ENCODE measurements around the gene CYLD.

Gene CYLD

GRCh38 chr16:50696126-50696525 is 45.8 kb upstream of the CYLD start (continued):
- TF ChIP-seq ZNF677 (tag by site-specific recombination; IDR thresholded peaks at IDR 0.05) = no peak
- TF ChIP-seq ZNF658 (tag by site-specific recombination; IDR thresholded peaks at IDR 0.05) = no peak
- TF ChIP-seq ZBTB1 (tag by site-specific recombination; IDR thresholded peaks at IDR 0.05) = no peak
- TF ChIP-seq ZNF654 (tag by site-specific recombination; IDR thresholded peaks at IDR 0.05; ENCODE audit: low read depth) = no peak
- no peak for TF ChIP-seq ZNF155 (tag by site-specific recombination; IDR thresholded peaks at IDR 0.05)
- TF ChIP-seq GFI1B (tag by site-specific recombination; IDR thresholded peaks at IDR 0.05) = no peak
- TF ChIP-seq ZBTB26 (tag by site-specific recombination; optimal IDR thresholded peaks at IDR 0.05) = no peak

DNA sequence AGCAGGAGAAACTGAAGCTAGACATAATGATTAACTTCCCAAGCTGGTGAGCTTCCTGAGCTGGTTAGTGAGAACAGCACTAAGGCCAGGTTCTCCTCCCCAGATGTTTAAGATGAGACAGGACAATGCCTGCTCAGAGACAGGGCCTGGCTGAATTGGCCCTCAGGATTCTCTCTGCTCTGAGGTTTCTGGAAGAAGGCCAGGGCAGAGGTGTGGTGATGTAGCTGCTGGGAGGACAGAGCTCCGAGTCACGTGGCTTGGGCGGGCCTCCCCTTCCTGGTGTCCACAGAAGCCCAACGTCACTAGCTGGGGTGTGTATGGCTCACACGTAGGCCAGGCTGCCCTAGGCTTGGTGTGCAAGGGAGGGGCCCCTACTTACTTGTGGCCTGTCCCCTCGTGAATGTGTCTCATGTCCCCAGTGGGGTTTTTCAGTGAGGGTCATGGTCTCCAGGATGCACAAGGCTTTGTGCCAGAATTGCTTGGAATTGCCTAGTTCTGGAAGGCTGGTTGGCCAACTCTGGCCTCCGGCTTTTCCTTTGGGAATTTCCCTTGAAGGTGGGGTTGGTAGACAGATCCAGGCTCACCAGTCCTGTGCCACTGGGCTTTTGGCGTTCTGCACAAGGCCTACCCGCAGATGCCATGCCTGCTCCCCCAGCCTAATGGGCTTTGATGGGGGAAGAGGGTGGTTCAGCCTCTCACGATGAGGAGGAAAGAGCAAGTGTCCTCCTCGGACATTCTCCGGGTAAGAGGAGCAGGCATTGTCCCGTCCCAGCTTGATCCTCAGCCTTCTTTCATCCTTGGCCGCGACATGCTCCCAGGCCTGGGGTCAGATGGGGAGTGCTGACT is 45.1 kb upstream of the CYLD start:
- ChIA-PET CTCF (interaction anchor here (0.6 to 1.3 kb wide), 2 partner anchors 109 to 366 kb away, joined by 3 to 5 read pairs; no protein-coding TSS in a partner anchor), POLR2A (no interaction called here)
- TF ChIP-seq, protein P1, sequence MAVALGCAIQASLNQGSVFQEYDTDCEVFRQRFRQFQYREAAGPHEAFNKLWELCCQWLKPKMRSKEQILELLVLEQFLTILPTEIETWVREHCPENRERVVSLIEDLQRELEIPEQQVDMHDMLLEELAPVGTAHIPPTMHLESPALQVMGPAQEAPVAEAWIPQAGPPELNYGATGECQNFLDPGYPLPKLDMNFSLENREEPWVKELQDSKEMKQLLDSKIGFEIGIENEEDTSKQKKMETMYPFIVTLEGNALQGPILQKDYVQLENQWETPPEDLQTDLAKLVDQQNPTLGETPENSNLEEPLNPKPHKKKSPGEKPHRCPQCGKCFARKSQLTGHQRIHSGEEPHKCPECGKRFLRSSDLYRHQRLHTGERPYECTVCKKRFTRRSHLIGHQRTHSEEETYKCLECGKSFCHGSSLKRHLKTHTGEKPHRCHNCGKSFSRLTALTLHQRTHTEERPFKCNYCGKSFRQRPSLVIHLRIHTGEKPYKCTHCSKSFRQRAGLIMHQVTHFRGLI (tag by site-specific recombination; IDR thresholded peaks at IDR 0.05) = peak; percentile 73
- TF ChIP-seq ZNF416 (tag by site-specific recombination; IDR thresholded peaks at IDR 0.05) = no peak
- no peak for TF ChIP-seq ZNF148 (tag by site-specific recombination; IDR thresholded peaks at IDR 0.05; ENCODE audit: borderline replicate concordance)
- no peak for TF ChIP-seq ZNF335 (tag by site-specific recombination; conservative IDR thresholded peaks at IDR 0.05)
- TF ChIP-seq ZNF670 (tag by site-specific recombination; IDR thresholded peaks at IDR 0.05; ENCODE audit: low read depth) = no peak
- TF ChIP-seq ZNF311 (tag by site-specific recombination; IDR thresholded peaks at IDR 0.05; ENCODE audit: borderline replicate concordance) = no peak
- peak; percentile 62; the same call in 1 of the 2 replicates for TF ChIP-seq KLF1 (tag by site-specific recombination; IDR thresholded peaks at IDR 0.05)
- TF ChIP-seq ZNF324 (tag by site-specific recombination; IDR thresholded peaks at IDR 0.05) = no peak
- TF ChIP-seq ZNF830 (tag by site-specific recombination; IDR thresholded peaks at IDR 0.05; ENCODE audit: low read depth) = no peak
- no peak for TF ChIP-seq ZNF624 (tag by site-specific recombination; IDR thresholded peaks at IDR 0.05)
- Histone ChIP-seq H3K36me3 (ENCODE audit: control insufficient read depth in 2 of 2, insufficient read depth in 1 of 2, low read length in 2 of 2) (no peaks in the 10 kb centered on the region), H3K27ac (ENCODE audit: extremely low read depth, low read depth, low read length) (no peak overlapping the region), H3K9me3 (ENCODE audit: control insufficient read depth, insufficient read depth, low read depth, low read length) (no peaks in the 10 kb centered on the region), H3K4me3 (ENCODE audit: low read depth, low read length) (no peak overlapping the region), H3K4me1 (ENCODE audit: control insufficient read depth, insufficient read depth, low read length) (no peaks in the 10 kb centered on the region)

GRCh38 chr16:50697421-50697715 is 44.5 kb upstream of the CYLD start:
- Histone ChIP-seq H3K36me3 (ENCODE audit: control insufficient read depth in 2 of 2, insufficient read depth in 1 of 2, low read length in 2 of 2) (no peaks in the 10 kb centered on the region), H3K4me1 (ENCODE audit: control insufficient read depth, insufficient read depth, low read length) (no peaks in the 10 kb centered on the region), H3K27ac (ENCODE audit: extremely low read depth, low read depth, low read length) (no peak overlapping the region), H3K4me3 (ENCODE audit: low read depth, low read length) (no peak overlapping the region), H3K9me3 (ENCODE audit: control insufficient read depth, insufficient read depth, low read depth, low read length) (no peaks in the 10 kb centered on the region)
- POLR2A ChIA-PET = no interaction called here
- CTCF ChIA-PET = interaction anchor here (1.3 kb wide), 1 partner anchor 109 kb away, joined by 5 read pairs; no protein-coding TSS in a partner anchor
- TF ChIP-seq RBAK (tag by site-specific recombination; IDR thresholded peaks at IDR 0.05) (no peak), ZNF791 (tag by site-specific recombination; IDR thresholded peaks at IDR 0.05) (no peak), ZSCAN4 (tag by site-specific recombination; IDR thresholded peaks at IDR 0.05) (no peak), WT1 (tag by site-specific recombination; IDR thresholded peaks at IDR 0.05) (no peak), IKZF3 (tag by site-specific recombination; IDR thresholded peaks at IDR 0.05) (no peak), ZNF211 (tag by site-specific recombination; IDR thresholded peaks at IDR 0.05; ENCODE audit: low read depth) (no peak), ZNF555 (tag by site-specific recombination; conservative IDR thresholded peaks at IDR 0.05) (no peak), ZXDB (tag by site-specific recombination; IDR thresholded peaks at IDR 0.05) (no peak), ZNF645 (tag by site-specific recombination; IDR thresholded peaks at IDR 0.05) (no peak), ZBTB48 (tag by site-specific recombination; IDR thresholded peaks at IDR 0.05) (no peak)

Data from HEK293 (cell line).